H1 (cell line): ENCODE data around the gene JMJD1C.

ENCODE experiments used
- CBX5 ChIP-seq: fragments of 300-800, 300-1000 bp; sonication (generic); IDR thresholded peaks from 2 replicates; pipeline ENCODE4 v1.7.1; 2016; ENCODE audit warnings: antibody characterized with exemption, low read length, low read depth
- CHD2 ChIP-seq: IDR thresholded peaks from 2 replicates; pipeline ENCODE4 v1.6.1; 2012; ENCODE audit warnings: low read length, improper control_type of control experiment
- EGR1 ChIP-seq: IDR thresholded peaks from 2 replicates; pipeline ENCODE4 v1.6.1; 2011; ENCODE audit warnings: low read depth, low read length, borderline replicate concordance
- EZH2 ChIP-seq: fragments of 200-600 bp; sonication (generic); IDR thresholded peaks from 2 replicates; pipeline ENCODE4 v1.7.1; 2012; ENCODE audit warnings: low read depth, mild to moderate bottlenecking, moderate library complexity, low read length, inconsistent platforms; ENCODE audit not compliant: severe bottlenecking
- JUN ChIP-seq: IDR thresholded peaks from 2 replicates; pipeline ENCODE4 v1.6.1; 2011; ENCODE audit warnings: low read depth, mild to moderate bottlenecking, improper control_type of control experiment, low read length
- PHF8 ChIP-seq: fragments of 200-600 bp; sonication (generic); conservative IDR thresholded peaks from 2 replicates; pipeline ENCODE4 v1.7.1; 2012; ENCODE audit warnings: low read depth, mild to moderate bottlenecking, inconsistent platforms, low read length, moderate library complexity
- POLR2A ChIP-seq, 2 experiments: IDR thresholded peaks; 1 replicate in 1 of 2; 2 replicates in 1 of 2; pipeline ENCODE4 v1.6.1; 2011; ENCODE audit warnings: low read depth in 2 of 2, low read length in 2 of 2, mild to moderate bottlenecking in 2 of 2; ENCODE audit errors: control extremely low read depth in 1 of 2
- RFX5 ChIP-seq: IDR thresholded peaks from 2 replicates; pipeline ENCODE4 v1.6.1; 2011; ENCODE audit warnings: low read depth, low read length, improper control_type of control experiment, borderline replicate concordance
- SUZ12 ChIP-seq: fragments of 200-600 bp; sonication (generic); IDR thresholded peaks from 2 replicates; pipeline ENCODE4 v1.6.1; 2012; ENCODE audit warnings: mild to moderate bottlenecking, inconsistent platforms, low read length, moderate library complexity, mixed read lengths
- TAF1 ChIP-seq: IDR thresholded peaks from 2 replicates; pipeline ENCODE4 v1.6.1; 2011; ENCODE audit warnings: mild to moderate bottlenecking, low read depth, low read length
- ZNF274 ChIP-seq: IDR thresholded peaks from 2 replicates; pipeline ENCODE4 v1.7.0; 2012; ENCODE audit warnings: low read length, borderline replicate concordance; ENCODE audit errors: extremely low read depth
- TF ChIP-seq, protein P1 (sequence below), 3 experiments: IDR thresholded peaks; 1 replicate in 2 of 3; 2 replicates in 1 of 3; pipeline versions ENCODE4 v1.5.1 to v1.6.1; 2011; ENCODE audit warnings: low read length in 3 of 3, mild to moderate bottlenecking in 3 of 3, inconsistent platforms in 2 of 3, low read depth in 1 of 3, moderate library complexity in 1 of 3; ENCODE audit not compliant: insufficient read depth in 1 of 3; ENCODE audit errors: control extremely low read depth in 1 of 3
- TF ChIP-seq, protein P2 (sequence below): IDR thresholded peaks from 2 replicates; pipeline ENCODE4 v1.6.1; 2012; ENCODE audit warnings: low read length, inconsistent platforms

DNA sequence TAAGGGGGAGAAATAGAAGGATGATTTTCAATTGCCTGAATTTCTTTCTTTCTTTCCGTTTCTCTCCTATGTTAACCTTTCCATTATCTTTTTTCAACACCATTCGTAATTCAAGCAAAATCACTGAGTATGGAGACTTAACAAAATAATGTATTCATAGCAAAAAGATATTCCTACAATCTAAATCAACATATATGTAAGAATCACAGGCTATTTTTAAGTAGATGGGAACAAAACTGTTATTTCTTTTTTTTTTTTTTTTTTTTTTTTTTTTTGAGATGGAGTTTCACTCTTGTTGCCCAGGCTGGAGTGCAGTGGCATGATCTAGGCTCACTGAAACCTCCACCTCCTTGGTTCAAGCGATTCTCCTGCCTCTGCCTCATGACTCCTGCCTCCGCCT is 27.2 kb upstream of the JMJD1C start:
- TF ChIP-seq TAF1 = no peak
- no peak for TF ChIP-seq CBX5
- TF ChIP-seq, protein P1, sequence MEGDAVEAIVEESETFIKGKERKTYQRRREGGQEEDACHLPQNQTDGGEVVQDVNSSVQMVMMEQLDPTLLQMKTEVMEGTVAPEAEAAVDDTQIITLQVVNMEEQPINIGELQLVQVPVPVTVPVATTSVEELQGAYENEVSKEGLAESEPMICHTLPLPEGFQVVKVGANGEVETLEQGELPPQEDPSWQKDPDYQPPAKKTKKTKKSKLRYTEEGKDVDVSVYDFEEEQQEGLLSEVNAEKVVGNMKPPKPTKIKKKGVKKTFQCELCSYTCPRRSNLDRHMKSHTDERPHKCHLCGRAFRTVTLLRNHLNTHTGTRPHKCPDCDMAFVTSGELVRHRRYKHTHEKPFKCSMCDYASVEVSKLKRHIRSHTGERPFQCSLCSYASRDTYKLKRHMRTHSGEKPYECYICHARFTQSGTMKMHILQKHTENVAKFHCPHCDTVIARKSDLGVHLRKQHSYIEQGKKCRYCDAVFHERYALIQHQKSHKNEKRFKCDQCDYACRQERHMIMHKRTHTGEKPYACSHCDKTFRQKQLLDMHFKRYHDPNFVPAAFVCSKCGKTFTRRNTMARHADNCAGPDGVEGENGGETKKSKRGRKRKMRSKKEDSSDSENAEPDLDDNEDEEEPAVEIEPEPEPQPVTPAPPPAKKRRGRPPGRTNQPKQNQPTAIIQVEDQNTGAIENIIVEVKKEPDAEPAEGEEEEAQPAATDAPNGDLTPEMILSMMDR (IDR thresholded peaks at IDR 0.05; ENCODE audit: control extremely low read depth in 1 of 3, insufficient read depth in 1 of 3, low read depth in 1 of 3, low read length in 3 of 3) = no peak
- TF ChIP-seq EGR1 = no peak
- no peak for TF ChIP-seq CHD2
- TF ChIP-seq SUZ12 = no peak
- no peak for TF ChIP-seq EZH2
- TF ChIP-seq PHF8 = no peak
- TF ChIP-seq RFX5 = no peak
- TF ChIP-seq, protein P2, sequence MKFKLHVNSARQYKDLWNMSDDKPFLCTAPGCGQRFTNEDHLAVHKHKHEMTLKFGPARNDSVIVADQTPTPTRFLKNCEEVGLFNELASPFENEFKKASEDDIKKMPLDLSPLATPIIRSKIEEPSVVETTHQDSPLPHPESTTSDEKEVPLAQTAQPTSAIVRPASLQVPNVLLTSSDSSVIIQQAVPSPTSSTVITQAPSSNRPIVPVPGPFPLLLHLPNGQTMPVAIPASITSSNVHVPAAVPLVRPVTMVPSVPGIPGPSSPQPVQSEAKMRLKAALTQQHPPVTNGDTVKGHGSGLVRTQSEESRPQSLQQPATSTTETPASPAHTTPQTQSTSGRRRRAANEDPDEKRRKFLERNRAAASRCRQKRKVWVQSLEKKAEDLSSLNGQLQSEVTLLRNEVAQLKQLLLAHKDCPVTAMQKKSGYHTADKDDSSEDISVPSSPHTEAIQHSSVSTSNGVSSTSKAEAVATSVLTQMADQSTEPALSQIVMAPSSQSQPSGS = no peak
- no peak for TF ChIP-seq JUN
- TF ChIP-seq POLR2A (IDR thresholded peaks at IDR 0.05; ENCODE audit: control extremely low read depth in 1 of 2, low read depth in 2 of 2, low read length in 2 of 2) = no peak
- no peak for TF ChIP-seq ZNF274
